ENCODE results near the gene CAB39L.

The CAB39L gene

GRCh38 chr13:49443704-49444523, at the start of gene CAB39L, which contains the start of gene SETDB2:
Gene CAB39L, minus strand, starts transcription at chr13:49444064. Its CDS starts 61,154 bp downstream, at chr13:49382910.
Gene SETDB2, plus strand, starts transcription at chr13:49444274. Its CDS starts 7,620 bp downstream, at chr13:49451894.
- DNase-seq (ENCODE audit: low read depth) = peak; percentile 98

GRCh38 chr13:49488563-49488962, 44.7 kb upstream of the CAB39L start:
- DNase-seq (ENCODE audit: low read depth) = no peak

DNA sequence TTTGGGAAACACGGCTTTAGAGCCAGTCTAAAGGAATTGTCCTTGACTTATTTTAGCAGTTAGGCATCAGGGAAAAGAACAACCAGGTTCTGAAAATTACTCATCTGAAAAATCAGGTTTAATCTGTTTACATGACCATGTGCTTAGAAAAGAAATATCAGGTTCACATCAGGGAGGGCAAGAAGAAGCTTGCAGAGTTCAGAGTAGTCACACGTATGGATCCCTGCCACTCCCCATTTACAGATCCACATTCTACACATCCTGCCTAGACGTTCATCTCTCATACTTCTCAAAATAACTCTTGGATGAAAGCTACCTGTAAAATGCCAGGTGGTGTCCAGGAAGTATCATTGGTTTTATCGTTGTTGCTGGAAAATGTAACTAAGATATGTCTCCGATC, 37.9 kb upstream of the CAB39L start:
- DNase-seq (ENCODE audit: low read depth) = no peak

DNA sequence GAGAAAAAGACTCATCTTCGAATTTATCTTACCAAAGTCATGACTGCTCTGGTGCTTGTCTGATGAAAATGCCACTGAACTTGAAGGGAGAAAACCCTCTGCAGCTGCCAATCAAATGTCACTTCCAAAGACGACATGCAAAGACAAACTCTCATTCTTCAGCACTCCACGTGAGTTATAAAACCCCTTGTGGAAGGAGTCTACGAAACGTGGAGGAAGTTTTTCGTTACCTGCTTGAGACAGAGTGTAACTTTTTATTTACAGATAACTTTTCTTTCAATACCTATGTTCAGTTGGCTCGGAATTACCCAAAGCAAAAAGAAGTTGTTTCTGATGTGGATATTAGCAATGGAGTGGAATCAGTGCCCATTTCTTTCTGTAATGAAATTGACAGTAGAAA, 32.7 kb upstream of the CAB39L start:
- no peak for DNase-seq (ENCODE audit: low read depth)

- no peak for DNase-seq (ENCODE audit: low read depth)
Observed at GRCh38 chr13:49472186-49472585, 28.3 kb upstream of the CAB39L start.

DNA sequence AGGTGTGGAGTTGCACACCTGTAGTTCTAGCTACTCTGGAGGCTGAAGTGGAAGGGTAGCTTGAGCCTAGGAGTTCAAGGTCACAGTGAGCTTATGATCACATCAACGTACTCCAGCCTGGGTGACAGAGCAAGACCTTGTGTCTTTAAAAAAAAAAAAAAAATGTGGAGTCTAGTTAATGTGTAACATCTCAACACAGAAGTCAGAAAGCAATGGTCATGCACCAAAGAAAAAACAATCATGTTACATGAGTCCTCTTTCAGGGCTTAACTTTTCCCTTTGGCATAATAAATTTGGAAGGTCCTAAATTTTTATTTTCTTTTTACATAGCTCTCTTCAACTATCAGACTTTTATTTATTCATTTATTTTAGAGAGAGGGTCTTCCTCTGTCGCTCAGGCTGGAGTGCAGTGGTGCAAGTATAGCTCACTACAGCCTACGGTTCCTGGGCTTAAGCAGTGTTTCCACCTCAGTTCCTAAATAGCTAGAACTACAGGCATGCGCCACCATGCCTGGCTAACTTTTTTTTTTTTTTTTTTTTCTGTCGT, 22.5 kb upstream of the CAB39L start:
- no peak for DNase-seq (ENCODE audit: low read depth)

DNA sequence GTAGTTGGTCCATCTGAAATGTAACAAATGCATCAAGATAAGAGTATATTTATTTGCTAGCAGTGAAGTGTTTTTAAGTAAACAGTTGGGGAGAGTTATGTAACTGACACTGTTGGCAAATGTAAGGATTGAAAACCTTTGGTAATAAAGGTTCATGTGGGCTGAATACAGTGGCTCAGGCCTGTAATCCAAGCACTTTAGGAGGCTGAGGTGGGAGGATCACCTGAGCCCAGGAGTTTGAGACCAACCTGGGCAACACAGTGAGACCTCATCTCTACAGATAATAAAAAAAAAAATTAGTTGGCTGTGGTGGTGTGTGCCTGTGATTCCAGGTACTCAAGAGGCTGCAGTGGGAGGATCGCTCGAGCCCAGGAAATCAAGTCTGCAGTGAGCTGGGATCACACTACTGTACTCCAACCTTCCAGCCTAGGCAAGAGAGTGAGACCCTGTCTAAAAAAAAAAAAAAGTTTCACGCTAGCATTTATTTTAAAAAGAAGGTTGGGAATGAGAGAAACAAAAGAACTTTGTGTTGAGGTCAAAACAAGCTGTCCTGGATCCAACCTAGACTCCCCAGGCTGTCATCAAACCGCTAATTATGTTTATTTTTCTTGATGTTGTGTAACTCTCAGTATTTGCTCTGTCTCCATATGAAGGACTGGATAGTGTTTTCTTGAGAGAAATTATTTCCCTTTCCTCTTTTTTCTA, 20.9 kb upstream of the CAB39L start:
- DNase-seq (ENCODE audit: low read depth) = no peak

DNA sequence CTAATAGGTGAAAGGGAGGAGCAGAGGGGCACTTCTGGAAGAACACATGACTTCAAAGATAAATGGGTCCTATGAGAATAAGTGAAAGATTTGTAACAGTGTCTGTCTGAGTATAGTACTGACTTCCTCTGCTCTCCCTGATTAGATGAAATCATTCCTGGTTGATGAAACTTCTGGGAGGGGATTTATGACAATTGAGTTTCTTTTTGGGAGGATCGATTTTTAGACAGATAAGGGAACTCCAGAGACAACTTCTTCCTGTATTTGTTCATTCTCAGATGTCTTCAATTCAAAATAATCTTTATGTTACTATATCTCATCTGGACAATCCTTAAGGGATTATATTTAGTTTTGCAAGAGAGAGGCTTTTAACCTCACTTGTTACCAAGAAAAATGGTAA, 20.2 kb upstream of the CAB39L start:
- no peak for DNase-seq (ENCODE audit: low read depth)

GRCh38 chr13:49459580-49459979, 15.7 kb upstream of the CAB39L start:
- no peak for DNase-seq (ENCODE audit: low read depth)

- DNase-seq (ENCODE audit: low read depth) = no peak
Observed at GRCh38 chr13:49457221-49457620, 13.4 kb upstream of the CAB39L start.

DNA sequence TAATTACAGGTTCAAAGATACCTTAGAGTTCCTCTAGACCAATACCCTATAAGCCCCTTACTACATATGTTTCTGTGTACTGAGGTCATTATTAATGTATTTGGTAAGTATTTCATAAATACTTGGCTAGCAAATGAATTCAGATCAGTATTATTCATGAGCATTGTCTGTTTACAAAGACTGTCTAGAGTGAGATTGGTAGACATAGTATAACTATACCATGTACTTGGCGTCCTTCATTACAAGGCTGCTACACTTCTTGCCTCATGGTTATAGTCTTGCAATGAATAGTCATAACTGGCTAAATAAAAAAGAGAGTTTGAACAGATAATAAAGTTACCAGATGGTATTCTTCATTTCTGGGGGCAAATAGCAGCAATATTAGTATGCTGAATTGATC, 12.3 kb upstream of the CAB39L start:
- DNase-seq (ENCODE audit: low read depth) = no peak

GRCh38 chr13:49455007-49455398, 11.1 kb upstream of the CAB39L start:
- no peak for DNase-seq (ENCODE audit: low read depth)

DNA sequence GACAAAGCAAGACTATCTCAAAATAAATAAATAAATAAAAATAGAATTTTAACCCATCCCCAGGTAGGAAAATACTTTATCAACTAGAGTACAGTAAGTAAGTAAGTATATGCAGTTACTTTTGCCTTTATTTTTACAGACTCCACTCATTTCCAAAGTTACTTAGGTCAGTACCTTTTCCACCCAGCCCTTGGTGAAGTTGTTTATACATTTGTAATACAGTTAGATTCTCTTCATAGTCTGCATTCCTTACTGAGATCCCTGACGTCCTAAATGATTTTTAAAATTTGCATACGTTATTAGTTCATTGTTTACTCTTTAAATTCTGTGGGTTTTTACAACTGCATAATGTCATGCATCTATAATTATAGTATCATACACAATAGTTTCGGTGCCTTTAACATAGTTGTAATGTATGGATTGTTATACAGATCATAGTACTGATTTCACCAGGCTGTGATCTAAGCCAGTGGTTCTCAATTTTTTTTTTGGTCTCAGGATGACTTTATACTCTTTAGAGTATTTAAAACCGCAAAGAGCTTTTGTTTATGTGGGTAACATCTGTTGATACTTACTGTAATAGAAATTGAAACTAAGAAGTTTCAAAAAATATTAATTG, 10.6 kb upstream of the CAB39L start:
- no peak for DNase-seq (ENCODE audit: low read depth)

DNA sequence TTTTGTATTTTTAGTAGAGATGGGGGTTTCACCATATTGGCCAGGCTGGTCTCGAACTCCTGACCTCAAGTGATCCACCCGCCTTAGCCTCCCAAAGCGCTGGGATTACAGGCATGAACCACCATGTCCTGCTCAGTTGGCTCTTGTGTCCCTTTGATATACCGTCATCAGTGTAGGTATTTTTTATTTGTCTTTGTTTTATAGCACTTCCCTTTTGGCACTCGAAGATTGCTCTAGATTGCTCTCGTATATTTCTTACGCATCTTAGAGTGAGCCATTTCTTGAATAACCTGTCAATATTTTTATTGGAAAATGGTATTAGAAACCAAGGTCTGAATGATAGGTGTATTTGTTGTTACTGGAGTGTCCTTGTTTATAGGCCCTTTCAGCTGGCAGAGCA, 9.6 kb upstream of the CAB39L start:
- no peak for DNase-seq (ENCODE audit: low read depth)

GRCh38 chr13:49452725-49453457, 9.0 kb upstream of the CAB39L start:
- DNase-seq (ENCODE audit: low read depth) = no peak

- DNase-seq (ENCODE audit: low read depth) = no peak
Observed at GRCh38 chr13:49450105-49450819, 6.4 kb upstream of the CAB39L start.

GRCh38 chr13:49448753-49449152, 4.9 kb upstream of the CAB39L start:
- no peak for DNase-seq (ENCODE audit: low read depth)

DNA sequence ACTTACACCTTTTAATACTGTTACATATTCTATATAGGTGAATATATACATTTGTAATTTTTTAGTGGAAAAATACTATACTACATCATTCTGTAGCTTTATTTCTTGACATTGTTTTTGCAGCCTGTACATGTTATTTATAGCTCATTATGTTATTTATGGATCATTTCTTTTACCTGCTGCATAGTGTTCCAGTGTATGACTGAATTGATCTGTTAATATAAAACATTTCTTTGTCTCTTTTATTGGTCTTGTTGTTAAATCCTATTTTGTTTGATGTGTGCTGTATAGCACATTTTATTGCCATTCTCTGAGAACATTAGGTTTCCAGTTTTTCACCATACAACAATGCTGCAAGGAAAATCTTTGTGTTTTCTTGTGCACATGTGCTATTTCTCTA, 2.6 kb upstream of the CAB39L start:
- no peak for DNase-seq (ENCODE audit: low read depth)

DNA sequence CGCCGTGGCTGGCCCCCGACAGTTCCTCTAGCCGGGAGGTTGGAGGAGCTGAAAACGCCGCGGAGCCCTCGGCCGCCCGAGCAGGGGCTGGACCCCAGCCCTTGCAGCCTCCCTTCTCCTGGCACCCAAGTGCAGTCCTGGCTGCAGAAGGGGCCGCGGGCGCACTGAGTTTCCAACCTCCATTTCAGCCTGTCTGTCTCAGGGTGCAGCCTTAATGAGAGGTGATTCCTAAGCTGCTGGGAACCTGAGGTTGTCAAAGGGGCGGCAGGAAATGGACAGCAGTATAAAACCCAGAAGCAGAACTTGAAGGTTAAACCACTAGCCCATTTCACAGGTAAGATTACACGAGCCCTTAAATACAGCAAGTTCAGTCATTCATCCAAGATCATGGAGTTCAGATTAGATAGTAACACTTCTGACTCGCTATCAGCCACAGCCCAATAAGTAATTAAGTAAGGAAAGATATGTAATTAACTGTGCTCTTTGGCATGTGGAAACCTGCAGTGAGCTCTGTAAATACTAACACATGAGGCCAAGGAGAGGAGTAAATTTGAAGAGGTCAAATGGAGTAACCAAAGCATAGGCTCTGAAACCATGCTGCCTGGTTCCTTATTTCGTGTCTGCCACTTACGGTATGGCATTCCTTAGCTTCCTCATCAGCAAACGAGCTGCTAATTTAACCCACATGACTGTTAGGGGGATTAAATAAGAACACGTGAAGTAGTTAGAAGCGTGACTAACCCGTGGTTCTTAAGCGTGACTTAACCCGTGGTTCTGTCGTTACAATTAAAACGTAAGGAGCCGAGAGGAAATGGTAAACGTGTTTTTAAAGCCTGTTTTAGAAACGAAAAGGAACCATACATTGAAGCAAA, 896 bp upstream of the CAB39L start:
- peak; percentile 24 for DNase-seq (ENCODE audit: low read depth)

GRCh38 chr13:49443357-49443703, 534 bp downstream of the CAB39L start:
- no peak for DNase-seq (ENCODE audit: low read depth)

All from stimulated activated CD4-positive, alpha-beta T cell treated with anti-CD3 and anti-CD28 coated beads, Interleukin-2, amount 100 ng/mL, for 4 hours (primary cell).